ENCODE measurements around the gene MAP1S. TPM values are rescaled to one million over a fixed set of nuclear protein-coding genes. Genes with fewer than 3 reads are reported as not detected.

MAP1S gene
- polyA plus RNA-seq (ENCODE audit: insufficient read length in 12 of 12), result 10 to 100 TPM in 11 of 12 donors, not detected in 1; 16.7 to 70.3 (median 28.2) TPM
- long read RNA-seq, donor 1, partial matches to known transcripts, result 11 of 14 reads
- long read RNA-seq, donor 1, other reads (novel, unspliced or antisense), result 0 of 14 reads
- long read RNA-seq, donor 2, partial matches to known transcripts, result 16 of 20 reads
- long read RNA-seq, donor 2, other reads (novel, unspliced or antisense), result 0 of 20 reads
- long read RNA-seq, donor 3, result 0 reads
- long read RNA-seq, donor 4, result 0 reads
- long read RNA-seq, donor 5, transcript MAP1S-201 (7 exons, 3,419 nt), result major isoform, 5 of 19 reads
- long read RNA-seq, donor 5, partial matches to known transcripts, result 14 of 19 reads
- long read RNA-seq, donor 5, other reads (novel, unspliced or antisense), result 0 of 19 reads
- long read RNA-seq, donor 6, partial matches to known transcripts, result 0 of 3 reads
- long read RNA-seq, donor 6, other reads (novel, unspliced or antisense), result 0 of 3 reads
- long read RNA-seq, donor 7, result 0 reads
- long read RNA-seq, donor 8, transcript MAP1S-201 (7 exons, 3,419 nt), result major isoform, 6 of 20 reads
- long read RNA-seq, donor 8, partial matches to known transcripts, result 14 of 20 reads
- long read RNA-seq, donor 8, other reads (novel, unspliced or antisense), result 0 of 20 reads
- long read RNA-seq, donor 9, partial matches to known transcripts, result 12 of 12 reads
- long read RNA-seq, donor 9, other reads (novel, unspliced or antisense), result 0 of 12 reads
- long read RNA-seq, donor 10, transcript MAP1S-201 (7 exons, 3,419 nt), result major isoform, 7 of 15 reads
- long read RNA-seq, donor 10, partial matches to known transcripts, result 8 of 15 reads
- long read RNA-seq, donor 10, other reads (novel, unspliced or antisense), result 0 of 15 reads
- long read RNA-seq, donor 11, partial matches to known transcripts, result 7 of 9 reads
- long read RNA-seq, donor 11, other reads (novel, unspliced or antisense), result 0 of 9 reads

DNA sequence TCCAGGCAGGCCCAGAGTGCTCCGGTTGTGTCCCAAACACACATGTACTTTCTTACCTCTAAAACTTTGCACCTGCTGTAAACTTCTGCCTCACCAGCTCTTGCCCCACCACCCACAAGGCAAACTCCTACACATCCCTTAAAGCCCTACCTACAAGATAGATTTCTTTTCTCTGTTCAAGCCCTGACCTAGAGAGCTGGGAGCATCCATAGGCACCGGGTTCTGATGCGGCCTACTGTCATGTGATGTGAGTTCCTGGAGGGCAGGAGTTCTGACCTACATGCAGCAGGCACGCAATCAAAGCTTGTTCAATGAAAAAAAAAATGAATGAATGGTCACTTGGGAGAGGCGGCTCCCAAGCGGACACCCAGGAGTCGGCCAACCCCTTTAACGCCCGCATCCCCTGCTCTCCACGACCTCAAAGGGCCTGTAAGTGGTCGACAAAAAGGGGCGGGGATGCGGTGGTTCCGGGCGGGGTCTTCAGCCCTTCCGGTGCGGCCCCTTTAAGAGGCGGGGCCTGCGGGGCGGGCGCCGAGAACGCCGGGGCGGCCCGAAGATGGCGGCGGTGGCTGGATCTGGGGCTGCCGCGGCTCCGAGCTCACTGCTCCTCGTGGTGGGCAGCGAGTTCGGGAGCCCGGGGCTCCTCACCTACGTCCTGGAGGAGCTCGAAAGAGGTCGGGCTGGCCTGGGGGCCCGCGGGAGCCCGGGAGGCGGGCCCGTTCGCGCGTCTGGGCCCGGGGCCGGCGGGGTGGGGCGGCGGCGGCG lies at the start of gene MAP1S:
Gene MAP1S (plus strand): TSS at position 534 of the 765 bp plus-strand sequence. CDS start 23 bp downstream, at position 557.
- DNase-seq, result peak; percentile 48

- no peak for DNase-seq
These were observed 47.4 kb upstream of the MAP1S start for GRCh38 chr19:17671906-17672305.

DNA sequence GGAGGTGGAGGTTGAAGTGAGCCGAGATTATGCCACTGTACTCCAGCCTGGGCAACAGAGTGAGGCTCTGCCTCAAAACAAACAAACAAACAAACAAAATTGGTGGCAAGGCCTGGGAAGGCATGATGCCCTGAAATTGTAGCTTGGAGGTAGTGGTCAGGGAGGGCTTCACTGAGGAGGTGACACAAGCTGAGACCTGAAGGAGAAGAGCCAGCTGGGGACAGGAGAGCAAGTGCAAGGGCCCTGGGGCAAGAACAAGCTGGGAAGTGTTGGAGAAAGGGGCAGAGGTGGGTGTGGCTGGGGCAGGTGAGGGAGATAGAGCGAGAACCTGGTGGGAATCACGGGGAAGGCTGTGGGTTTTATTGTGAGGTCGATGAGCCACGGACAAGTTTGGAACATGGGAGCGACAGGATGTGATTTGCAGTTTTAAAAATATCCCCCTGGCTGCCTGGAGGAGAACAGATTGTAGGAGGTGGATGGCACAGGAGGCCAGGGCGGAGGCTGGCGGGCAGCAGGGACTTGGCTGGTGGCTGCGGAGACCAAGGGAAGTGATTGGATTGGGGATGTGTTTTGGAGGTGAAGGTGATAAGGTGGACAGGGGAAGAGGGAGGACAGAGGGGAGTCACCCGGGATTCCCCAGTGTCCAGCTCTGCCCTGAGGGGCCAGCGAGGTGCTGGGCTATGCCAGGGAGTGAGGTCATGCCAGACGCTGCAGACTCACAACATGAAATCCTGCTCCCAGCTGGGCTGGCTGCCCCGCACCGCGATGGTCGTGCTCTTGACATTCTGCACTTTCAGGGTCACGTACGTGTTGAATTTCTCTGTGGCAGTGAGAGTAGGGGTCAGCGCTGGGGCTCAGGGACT lies 45.1 kb upstream of the MAP1S start:
- no peak for DNase-seq

DNA sequence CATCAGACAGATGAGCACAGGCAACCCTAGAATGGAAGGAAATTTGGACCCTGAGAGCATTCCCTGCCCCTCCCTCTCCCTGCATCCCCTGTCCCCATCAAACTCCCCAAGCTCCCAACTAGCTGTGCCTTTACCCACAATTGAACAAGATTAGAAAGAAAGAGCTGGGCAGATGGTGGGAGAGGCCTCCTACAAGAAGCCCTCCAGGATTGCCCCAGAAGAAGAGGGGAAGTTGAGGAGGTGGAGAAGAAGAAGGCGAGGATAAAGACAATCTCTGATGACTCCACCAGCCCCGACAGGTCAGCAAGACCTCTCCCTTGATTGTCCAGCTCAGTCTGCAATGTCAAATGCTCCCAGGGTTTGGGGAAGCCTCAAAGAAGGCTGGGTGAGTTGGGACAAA lies 43.0 kb upstream of the MAP1S start:
- DNase-seq, result no peak

GRCh38 chr19:17677002-17677401 lies 42.3 kb upstream of the MAP1S start:
- DNase-seq, result no peak

- DNase-seq, result no peak
These were observed 40.4 kb upstream of the MAP1S start for GRCh38 chr19:17678836-17679235.

DNA sequence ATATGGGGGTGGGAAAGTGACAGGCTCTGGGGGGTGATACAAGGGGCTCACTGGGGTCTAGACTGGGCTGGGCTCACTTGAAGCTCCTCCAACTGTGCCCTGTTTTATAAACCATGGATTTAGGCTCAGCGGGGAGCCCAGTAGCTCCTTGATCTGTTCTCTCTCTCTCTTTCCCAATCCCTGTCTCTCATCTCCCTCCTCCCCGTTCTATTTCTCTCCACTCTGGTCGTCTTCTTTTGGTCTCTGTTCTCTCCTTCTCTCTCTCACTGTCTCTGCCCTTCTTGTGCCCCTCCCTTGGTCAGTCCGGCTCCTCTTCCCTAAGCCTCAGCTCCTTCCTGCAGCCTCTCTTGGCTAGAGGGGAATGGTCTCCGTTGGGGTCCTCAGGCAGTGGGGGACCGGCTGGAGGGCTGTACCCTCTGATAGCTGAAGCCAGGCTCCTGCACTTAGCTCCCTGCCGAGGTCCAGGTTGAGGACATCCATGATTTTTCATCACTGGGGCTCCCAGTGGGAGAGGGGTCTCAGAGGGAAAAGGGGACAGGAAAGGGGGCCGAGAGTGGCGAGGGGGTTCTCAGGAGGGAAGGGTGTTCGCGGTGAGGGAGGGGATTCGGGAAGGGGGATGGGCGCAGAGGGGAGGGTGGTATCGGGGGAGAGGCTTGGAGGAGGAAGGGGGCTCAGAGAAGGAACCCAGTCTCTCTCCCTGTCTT lies 39.6 kb upstream of the MAP1S start:
- DNase-seq, result no peak

GRCh38 chr19:17680230-17680722 lies 39.0 kb upstream of the MAP1S start:
- DNase-seq, result peak; percentile 24

GRCh38 chr19:17681505-17682125 lies 37.7 kb upstream of the MAP1S start:
- DNase-seq, result peak; percentile 28

DNA sequence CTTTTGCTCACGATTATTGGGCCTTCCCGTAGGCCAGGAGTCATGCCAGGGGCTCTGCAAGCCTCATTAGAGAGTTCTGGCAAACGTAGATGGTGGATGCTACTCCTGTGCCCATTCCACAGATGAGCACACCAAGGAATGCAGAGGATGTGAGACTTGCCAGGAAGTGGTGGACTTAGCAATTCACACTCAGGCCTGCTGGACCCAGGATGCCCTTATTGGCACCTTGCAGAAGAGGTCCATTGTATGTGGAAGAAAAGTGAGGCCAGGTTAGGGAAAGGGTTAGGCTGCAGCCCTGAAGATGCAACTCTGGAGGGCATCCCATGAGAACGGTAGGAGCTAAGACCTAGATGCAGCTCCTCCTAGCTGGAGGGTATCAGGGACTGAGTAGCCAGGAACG lies 37.0 kb upstream of the MAP1S start:
- DNase-seq, result no peak

DNA sequence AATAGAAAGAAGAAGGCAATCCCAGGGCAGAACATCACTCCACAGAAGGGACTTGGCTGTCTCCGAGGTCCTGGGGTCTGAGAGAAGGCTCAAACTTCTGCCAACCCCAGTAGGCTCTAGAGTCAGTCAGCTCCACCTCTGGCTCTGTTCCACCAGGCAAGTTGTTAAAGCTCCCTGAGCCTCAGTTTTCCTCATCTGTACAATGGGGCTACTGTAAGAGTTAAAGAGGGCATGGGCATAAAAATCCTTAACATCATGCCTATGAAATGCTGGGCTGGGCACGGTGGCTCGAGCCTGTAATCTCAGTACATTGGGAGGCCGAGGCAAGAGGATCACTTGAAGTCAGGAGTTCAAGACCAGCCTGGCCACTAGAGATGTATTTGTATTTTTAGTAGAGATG lies 36.2 kb upstream of the MAP1S start:
- no peak for DNase-seq

- DNase-seq, result no peak
These were observed 35.0 kb upstream of the MAP1S start for GRCh38 chr19:17684256-17684655.

DNA sequence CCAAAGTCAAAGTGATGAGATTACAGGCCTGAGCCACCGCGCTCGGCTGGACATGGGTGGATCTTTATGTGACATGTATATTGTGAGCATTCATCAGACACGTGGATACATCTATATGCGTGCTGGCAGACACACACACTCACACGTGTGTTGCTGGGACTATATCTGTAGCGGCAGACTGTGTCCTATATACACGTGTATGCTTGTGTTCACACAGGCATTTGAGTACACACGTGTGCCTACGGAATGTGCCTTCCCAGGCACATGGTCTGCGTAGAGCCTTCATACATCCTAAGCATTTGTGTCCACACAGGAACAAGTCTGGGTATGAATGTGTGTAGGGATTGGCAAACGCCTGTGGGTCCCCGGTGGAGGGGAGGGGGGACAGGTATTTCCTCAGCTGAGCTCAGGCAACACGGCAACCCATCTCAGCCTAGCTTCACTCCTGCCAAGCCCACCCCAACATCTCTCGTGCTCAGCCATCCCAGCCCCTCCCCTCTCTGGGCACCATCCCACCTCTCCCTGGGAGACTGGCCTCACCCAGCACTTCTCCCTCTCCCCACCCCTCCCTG lies 33.7 kb upstream of the MAP1S start:
- no peak for DNase-seq

- DNase-seq, result no peak
These were observed 33.2 kb upstream of the MAP1S start for GRCh38 chr19:17686023-17686521.

DNA sequence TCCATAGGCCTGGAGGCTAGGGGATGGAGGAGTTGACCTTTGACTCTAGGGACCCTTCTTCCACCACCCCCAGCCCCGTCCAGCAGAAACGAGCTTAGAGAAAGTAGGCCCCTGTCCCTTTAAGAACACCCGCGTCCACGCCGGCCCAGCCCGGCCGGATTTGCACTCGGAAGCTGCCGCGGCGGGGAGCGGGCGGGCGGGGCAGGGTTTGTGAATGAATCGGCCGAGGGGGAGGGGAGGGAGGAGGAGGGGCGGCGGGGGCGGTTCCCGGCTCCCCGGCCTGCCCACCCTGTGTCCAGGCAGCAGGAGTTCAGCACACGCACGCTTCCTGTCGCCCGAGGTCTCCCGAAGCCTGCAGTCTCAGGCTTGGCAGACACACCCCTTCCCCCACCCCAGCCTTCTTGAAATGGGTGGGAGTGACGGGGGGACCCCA lies 32.7 kb upstream of the MAP1S start:
- no peak for DNase-seq

DNA sequence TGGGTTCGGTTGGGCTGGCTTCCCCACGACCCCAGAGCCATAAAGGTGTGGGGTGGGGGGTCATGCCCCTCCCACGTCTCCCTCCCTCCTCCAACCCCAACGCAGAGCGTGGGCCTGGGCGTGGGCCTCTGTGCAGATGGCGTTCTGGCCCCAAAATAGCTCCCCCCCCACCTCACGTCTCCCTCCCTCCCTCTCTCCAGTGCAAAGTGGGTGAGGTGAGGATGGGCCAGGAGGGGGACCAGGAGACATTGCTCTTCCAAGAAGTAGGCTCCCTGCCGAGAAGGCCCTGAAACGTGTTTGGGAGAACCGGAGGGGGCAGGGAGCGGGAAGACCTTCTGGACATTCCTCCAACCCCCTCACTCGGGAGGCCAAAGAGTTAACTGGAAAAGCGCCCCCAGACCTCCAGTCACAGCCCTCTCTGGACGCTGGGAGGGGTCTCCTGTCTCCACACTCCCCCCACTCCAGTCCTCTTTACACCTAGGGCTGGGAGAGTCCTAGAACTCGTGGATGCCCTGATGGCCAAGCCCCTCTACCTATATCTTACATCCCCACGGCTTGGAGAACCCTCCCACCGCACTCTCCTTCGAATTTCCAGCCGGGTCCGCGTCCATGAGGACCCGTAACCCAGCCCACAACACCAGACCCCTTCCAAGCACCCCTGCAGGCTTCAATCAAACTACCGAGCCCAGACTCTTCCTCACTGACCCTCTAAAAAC lies 32.0 kb upstream of the MAP1S start:
- DNase-seq, result no peak

- peak; percentile 55 for DNase-seq
These were observed 31.2 kb upstream of the MAP1S start, which contains the start of gene UNC13A for GRCh38 chr19:17687857-17688784. Gene UNC13A (minus strand): TSS chr19:17688354. CDS start chr19:17688199, 155 bp downstream.

Data from muscle of arm (tissue), 14 donors.